GM18517 (cell line): Measurements from ENCODE around the gene LMF1.
"Not testable (repeated sequence)": the region's sequence is repeated elsewhere in the genome, so short reads cannot be mapped to it uniquely, and the experiment has no call there.

Experiments used
- ATAC-seq: cut with Tn5 transposase; IDR thresholded peaks from one replicate; pipeline ENCODE4 v1.9.1; 2021; ENCODE audit warnings: mild to moderate bottlenecking, moderate library complexity; ENCODE audit not compliant: unreplicated experiment

Gene LMF1

DNA sequence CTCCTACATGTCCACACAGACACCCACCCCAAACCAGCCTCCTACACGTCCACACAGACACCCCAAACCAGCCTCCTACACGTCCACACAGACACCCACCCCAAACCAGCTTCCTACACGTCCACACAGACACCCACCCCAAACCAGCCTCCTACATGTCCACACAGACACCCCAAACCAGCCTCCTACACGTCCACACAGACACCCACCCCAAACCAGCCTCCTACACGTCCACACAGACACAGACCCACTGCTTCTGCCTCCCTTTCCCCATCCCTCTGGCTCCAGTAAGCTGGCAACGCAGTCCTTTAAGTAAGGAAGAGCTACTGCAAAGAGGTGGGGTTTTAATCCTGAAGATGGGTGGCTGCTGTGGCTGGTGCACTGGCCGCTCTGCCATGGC is 17.0 kb downstream of the LMF1 start:
- not testable (repeated sequence) for ATAC-seq

DNA sequence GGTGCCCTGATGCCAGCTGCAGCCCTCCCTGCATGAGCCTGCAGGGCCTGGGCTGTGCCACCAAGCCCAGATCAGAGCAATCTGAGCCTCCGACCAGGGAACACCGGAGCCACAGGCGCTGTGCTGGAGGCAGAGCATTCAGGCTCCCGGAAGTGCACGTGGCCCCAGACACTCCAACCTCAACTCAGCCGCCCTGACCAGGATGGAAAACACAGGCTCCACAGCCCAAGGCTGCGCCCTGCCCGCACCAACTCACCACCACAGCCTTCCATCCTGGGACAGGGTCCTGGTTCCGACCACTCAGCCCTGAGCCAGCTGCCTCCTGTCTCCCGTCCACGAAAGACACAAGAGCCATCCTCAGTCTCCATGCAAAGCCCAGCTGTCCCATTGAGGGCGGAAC is 18.5 kb downstream of the LMF1 start:
- ATAC-seq, result no peak

DNA sequence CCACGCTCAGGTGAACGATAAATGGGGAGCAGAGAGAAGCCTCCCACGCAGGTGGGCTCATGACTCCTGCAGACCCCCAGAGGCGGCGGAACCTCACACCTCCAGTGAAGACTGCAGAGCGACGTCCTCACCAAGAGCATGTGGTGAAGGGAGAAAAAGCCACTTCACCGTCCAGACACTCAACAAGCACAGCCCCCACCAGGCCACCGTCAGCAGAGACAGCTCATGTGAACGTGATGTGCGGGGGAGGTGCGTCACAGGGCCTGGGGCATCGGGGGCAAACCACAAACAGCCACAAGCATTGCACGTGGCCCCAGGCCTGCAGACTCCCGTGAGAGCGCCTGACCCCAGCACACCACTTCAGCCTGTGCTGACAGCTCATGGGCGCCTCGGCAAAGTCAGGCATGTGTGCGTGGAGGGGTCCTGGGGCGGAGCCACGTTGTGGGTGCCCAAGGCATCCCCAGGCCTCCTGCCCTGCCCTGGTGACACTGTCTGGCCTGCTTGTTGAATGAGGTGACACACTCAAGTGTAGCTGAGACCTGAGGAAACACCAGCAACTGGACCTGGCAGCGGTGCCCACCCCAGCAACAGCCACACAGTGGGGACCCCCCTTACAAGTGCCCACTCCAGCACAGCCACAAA is 19.0 kb downstream of the LMF1 start:
- ATAC-seq, result no peak

DNA sequence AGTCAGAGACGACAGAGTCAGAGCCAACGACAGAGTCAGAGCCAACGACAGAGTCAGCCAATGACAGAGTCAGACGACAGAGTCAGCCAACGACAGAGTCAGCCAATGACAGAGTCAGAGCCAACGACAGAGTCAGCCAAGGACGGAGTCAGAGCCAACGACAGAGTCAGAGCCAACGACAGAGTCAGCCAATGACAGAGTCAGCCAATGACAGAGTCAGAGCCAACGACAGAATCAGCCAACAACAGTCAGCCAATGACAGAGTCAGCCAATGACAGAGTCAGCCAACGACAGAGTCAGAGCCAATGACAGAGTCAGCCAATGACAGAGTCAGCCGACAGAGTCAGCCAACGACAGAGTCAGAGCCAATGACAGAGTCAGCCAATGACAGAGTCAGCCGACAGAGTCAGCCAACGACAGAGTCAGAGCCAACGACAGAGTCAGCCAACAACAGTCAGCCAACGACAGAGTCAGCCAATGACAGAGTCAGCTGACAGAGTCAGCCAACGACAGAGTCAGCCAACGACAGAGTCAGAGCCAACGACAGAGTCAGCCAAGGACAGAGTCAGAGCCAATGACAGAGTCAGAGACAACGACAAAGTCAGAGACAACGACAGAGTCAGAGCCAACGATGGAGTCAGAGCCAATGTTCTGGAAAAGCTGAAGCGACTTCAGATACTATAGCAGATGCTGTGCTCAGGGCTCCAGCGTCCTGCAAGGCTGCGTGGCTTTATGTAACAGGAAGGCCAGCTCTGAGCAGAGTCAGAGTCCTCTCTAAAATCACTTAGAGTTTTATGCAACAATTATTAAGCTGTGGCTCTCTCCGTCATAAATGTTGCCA is 19.8 kb downstream of the LMF1 start:
- not testable (repeated sequence) for ATAC-seq

DNA sequence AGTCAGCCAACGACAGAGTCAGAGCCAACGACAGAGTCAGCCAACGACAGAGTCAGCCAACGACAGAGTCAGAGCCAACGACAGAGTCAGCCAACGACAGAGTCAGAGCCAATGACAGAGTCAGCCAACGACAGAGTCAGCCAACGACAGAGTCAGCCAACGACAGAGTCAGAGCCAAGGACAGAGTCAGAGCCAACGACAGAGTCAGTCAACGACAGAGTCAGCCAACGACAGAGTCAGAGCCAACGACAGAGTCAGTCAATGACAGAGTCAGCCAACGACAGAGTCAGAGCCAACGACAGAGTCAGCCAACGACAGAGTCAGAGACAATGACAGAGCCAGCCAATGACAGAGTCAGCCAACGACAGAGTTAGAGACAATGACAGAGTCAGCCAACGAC is 22.0 kb downstream of the LMF1 start:
- ATAC-seq, result not testable (repeated sequence)

DNA sequence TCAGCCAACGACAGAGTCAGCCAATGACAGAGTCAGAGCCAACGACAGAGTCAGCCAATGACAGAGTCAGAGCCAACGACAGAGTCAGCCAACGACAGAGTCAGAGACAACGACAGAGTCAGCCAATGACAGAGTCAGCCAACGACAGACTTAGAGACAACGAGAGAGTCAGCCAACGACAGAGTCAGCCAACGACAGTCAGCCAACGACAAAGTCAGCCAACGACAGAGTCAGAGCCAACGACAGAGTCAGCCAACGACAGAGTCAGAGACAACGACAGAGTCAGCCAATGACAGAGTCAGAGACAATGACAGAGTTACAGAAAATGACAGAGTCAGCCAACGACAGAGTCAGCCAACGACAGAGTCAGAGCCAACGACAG is 22.9 kb downstream of the LMF1 start:
- not testable (repeated sequence) for ATAC-seq

DNA sequence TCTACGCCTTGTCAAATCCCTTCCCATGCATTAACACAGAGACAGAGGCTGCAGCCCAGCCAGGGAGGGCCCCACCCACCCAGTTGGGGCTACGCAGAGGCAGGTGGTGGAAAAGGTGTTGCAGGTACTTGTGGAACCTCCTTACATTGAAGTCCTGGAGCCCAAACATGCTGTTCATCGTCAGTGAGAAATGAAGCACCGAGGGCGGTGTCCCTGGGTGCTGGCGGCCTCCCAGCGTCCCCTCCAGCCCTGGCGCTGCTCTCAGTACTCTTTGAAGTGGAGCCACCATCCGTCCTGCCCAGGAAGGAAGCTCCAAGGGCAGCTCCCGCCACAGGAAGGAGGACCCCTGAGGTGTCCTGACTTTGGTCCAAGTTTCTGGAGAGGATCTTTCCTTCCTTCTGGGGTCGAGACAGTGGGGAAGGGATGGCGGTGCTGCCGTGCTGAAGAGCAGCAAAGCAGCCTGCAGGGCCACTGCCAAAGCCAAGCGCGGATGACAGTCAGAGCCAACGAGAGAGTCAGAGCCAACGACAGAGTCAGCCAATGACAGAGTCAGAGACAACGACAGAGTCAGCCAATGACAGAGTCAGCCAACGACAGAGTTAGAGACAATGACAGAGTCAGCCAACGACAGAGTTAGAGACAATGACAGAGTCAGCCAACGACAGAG is 23.4 kb downstream of the LMF1 start:
- no peak for ATAC-seq

DNA sequence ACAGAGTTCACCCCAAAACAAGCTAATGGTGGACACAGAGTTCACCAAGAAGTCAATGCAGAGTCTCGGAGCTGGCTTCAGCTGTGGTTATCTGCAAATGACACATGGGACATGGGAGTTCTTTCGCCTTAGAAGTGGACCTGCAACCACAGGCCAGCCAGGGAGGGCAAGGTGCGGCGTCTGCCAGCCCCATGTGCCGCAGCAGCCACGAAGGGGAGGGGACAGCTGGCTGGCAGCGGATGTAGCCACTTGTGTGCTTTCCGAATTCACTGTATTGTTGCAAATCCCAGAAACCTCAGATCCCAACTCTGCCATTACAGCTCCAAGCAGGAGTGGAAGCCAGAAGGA is 24.8 kb downstream of the LMF1 start:
- ATAC-seq, result no peak

DNA sequence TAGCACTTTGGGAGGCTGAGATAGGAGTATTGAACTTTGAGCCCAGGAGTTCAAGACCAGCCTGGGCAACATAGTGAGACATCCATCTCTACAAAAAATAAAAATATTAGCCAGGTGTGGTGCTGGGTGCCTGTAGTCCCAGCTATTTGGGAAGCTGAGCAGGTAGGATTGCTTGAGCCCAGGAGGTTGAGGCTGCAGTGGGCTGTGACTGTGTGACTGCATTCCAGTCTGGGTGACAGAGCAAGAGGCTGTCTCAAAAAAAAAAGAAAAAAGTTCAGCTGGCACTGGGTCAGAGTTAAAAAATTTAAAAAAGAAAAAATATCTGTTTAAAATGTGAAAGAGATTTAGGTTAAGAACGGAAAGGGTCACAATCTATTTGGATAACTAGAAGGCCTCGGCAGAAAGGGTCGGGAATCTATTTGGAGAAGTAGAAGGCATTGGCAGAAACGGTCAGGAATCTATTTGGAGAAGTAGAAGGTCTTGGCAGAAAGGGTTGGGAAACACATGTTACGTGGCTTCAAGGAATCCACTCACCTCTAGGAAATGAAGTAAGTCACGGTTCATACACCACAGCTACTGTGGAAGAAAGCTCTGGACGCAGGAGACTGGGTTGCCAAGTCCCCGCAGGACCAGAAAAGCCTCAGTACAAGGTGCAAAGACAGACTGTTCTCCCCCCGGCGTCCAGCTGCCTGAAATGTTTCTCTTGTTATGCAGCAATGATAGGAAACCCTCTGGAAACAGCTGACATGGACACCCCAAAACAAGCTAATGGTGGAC is 25.3 kb downstream of the LMF1 start:
- no peak for ATAC-seq

DNA sequence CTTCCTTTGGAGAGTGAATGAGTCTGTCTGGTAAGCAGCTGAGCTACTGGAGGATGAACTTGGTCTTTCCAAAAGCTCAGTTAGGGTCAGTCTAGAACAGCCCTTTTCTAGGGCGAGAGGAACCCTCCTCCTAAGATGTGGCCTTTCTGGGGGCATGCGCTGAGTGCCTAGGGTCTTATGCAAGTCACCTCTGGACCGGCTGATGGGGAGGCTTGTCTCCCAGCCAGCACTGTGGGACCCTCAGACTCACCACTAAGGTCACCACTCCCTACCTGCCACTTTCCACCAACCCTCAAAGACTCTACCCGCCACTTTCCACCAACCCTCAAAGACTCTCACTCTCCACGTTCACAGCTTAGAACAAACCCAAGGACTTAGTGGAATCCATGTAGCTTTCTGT is 26.8 kb downstream of the LMF1 start:
- ATAC-seq, result no peak

DNA sequence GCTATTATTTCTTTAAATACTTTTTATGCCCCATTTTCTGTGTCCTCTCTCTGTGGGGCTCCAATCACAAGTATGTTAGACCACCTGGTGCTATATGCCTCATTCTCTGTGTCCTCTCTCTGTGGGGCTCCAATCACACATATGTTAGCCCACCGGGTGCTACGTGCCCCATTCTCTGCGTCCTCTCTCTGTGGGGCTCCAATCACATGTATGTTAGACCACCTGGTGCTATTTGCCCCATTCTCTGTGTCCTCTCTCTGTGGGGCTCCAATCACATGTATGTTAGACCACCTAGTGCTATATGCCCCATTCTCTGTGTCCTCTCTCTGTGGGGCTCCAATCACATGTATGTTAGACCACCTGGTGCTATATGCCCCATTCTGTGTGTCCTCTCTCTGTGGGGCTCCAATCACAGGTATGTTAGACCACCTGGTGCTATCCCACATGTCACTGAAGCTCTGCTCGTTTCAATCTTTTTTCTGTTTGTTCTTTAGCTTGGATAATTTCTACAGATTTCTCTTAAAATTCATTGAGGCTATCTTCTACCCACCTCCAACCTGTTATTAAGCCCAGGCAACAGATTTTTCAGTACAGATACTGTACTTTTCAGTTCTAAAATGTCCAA is 28.2 kb downstream of the LMF1 start:
- no peak for ATAC-seq

DNA sequence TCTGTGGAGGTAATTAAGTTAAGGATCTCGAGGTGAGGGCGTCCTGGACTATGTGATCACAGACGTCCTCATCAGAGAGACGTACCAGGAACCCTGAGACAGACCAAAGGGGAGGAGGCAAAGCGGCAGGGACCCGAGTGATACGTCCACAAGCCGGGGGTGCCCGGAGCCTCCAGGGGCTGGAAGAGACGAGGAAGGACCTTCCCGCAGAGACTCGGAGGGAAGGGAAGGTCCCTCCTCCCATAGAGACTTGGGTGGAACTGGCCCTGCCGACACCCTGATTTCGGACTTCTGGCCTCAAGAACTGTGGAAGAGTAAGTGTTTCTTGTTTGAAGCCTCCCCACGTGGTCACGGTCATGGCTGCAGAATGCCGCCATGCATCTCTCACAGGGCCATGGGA is 30.8 kb downstream of the LMF1 start:
- ATAC-seq, result no peak

DNA sequence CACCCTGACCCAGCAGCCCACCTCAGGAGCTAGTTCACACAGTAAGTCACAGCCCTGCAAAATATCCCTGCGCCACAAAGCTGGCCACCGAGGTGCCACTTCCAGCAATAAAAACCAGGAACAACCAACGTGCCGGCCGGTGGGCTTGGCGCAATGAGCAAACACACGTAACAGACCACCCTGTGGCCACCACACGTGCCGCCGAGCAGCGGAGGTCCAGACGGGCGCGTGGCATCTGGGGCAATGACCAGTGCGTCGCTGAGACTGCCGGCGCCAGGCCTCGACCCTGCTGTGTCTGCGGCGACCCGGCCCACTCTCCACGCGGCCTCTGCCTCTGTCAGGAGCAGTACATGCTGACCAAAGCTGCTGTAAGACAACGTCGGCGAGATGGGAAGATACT is 31.5 kb downstream of the LMF1 start:
- no peak for ATAC-seq

DNA sequence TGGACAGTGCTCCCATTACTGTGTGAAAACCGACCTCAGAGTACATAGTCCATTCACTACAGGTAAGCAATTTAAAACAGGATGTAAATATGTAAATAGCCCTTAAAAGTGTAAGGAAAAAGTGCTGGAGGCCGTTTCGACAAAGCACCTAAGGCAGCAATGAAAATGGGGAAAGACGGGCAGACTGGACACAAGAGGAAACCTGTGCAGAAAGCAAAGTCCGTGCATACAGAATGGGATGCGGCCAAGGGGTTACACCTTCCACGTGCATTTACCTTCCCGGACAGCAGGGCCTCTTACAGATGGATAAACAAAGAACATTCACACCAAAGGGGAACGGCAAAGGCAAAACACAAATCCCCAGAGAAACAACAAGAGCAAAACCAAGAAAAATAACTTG is 32.0 kb downstream of the LMF1 start:
- no peak for ATAC-seq

DNA sequence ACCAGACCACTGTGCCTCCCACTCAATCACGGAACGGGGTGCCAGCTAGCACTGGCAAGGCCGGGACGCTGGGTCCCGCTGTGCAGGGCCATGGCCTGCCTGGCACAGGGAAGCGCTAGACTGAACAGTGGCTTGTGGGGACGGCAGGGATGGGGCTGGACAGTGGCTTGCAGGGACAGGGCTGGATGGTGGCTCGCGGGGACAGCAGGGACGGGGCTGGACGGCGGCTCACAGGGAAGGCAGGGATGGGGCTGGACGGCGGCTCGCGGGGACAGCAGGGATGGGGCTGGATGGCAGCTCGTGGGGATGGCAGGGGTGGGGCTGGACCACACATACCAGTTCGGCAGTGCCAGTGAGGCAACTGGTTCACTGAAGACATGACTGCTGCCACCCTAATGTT is 32.6 kb downstream of the LMF1 start:
- ATAC-seq, result no peak

DNA sequence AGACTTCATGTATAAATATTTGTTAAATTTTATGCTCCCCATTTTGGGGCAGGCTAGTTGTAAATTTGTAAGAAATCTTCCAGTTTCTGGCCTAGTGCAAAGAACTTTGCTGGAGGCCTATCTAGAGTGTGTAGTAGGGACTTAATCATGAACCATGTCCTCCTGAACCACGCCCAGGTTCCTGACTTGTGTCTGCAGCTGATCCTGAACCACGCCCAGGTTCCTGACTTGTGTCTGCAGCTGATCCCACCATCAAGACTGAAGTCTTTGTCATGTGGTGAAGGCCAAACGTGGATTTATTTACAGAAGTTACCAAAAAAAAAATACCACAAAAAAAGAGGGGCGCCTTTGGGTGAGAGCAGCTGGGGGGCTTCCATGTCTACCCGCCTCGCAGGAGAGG is 33.1 kb downstream of the LMF1 start:
- no peak for ATAC-seq

DNA sequence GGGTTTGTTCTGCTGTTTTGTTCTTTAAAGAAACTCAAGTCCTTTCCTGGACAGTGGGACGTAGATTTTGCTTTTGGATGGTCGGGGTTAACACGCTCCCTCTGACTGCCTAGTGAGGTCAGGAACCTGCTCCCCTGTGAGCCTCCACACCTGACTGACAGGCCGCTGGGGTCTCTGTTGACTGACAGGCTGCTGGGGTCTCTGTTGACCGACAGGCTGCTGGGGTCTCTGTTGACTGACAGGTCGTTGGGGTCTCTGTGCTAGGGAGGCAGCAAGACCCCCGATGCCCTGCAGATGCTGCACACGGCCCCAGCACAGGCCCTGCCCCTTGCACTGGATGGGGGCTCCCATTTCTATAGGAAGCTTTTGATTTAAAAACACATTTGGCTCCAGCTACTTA is 33.5 kb downstream of the LMF1 start:
- ATAC-seq, result no peak

DNA sequence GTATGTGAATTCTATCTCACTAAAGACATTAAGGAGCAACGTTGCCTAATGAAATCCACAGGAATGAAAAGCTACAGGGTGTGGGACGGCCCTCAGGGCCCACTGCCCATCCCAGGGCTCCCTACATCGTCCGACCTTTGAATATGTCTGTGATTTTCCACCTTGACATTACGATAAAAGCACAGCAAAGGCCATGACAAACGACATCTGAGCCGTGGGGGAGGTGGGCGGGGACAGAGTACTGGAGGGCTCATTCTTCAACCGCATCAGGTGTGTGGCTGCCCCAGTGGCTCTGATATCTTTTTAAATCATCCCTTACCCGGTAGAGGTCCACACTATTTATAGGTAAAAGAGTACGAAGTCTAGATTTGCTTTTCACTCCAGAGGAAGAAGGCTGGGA is 35.1 kb downstream of the LMF1 start:
- ATAC-seq, result no peak

DNA sequence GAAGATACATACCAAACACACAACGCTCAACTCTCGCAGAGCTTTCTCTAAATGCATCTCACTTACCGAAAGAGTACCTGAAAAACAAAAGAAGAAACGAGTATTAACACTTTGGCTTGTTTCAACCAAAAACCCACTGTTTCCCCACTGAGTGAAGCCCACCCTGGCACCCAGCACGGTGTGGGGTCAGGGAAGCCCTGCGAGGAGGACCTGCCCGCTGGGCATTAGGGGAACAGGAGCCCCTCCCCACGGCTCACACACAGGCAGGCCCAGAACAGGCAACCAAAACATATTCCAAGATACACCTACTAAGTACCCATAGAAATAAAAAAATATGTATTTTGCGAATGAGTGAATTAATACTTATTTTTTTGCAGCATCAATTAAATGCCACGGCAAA is 36.6 kb downstream of the LMF1 start:
- ATAC-seq, result no peak

DNA sequence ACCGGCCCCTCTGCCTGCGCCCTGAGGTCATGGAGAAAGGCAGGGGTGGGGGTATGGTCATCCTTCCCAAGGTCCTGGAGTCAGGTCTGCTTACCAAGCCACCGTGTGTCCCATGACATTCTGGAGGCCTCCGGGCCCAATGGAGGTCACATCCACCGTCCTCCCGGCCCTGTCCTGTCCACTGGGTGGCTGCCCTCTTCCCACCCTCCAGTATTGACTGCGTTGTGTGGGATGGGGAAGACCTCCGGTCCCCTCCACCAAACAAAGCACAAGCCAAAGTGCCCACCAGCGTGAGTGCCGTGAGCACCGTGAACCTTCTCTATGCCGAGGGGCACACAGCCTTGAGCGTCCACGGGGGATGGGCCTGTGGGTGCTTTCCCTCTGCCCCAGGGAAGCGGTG is 37.2 kb downstream of the LMF1 start:
- no peak for ATAC-seq

DNA sequence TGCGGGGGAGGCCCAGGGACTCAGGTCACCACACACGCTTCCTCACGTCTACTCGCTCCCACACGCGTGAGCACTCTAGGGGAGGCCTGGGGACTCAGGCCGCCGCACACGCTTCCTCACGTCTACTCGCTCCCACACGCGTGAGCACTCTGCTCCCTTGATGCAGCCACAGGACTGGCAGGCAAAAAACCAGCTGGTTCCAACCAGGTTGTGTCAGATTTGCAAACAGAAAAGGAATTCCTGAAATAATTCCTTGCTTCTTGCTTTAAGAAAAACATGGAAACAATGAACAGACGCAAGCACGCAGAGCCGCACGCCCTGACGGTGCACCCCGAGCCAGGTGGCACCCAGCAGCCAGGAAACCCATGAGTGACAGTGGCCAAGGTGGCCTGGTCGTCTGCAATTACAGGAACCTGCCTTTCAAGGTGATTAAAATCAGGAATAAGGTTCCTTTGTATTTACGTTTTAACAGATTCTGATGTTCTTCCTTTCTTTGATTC is 37.9 kb downstream of the LMF1 start:
- no peak for ATAC-seq
